ENCODE data around the gene SLC37A2. TPM values are rescaled to one million over a fixed set of nuclear protein-coding genes. Genes with fewer than 3 reads are reported as not detected.

SLC37A2 gene
- polyA plus RNA-seq, 1 of the 3 experiments (the other 2 are of a cell fraction), result 0.44 TPM

DNA sequence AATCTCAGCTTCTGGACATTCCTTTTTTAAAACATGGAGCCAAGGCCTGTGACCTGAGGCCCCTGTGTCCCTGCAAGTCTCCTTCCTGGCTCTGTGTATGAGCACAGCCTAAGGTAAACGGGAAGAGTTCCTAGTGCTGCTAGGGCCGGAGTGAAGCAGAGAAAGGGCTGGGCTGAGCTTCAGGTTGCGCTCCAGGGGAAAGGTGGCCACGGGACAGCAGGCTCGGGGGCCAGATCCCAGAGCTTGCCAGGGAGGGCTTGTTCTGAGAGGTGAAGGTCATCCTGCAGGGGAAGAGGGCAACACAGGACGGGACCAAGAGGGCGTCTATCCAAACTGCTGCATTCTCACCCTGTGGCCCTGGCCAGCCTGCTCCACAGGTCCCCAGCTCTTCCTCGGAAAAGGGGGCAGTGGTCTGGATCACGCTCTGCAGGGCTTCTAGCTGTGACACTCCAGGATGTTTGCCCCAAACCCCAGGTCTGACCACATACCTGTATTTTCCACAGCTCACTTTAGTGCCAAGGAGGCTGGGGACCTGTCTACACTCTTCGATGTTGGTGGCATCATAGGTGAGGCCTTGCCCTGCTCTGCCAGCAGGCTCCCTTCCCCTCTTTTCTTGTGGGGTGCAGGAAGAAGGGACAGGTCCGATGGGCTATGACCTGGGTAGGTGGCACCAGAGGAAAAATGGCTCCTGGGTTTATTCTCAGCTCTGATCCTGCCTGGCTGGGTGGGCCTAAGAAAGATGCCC lies 20.4 kb downstream of the SLC37A2 start:
- Histone ChIP-seq H3K79me2 (ENCODE audit: insufficient read depth) (no peaks in the 10 kb centered on the region), H3K4me3 (ENCODE audit: low read depth in 2 of 2, low read length in 1 of 2) (no peak overlapping the region), H3K9me3 (no peaks in the 10 kb centered on the region), H3K9me2 (no peaks in the 10 kb centered on the region), H2AFZ (ENCODE audit: low read depth) (no peak overlapping the region), H3F3A (replicated peaks; ENCODE audit: insufficient read depth) (no peaks in the 10 kb centered on the region), H3K27me3 (ENCODE audit: insufficient read depth) (no peaks in the 10 kb centered on the region), H3K9ac (no peak overlapping the region), H3K27ac (ENCODE audit: low read depth in 2 of 2, low read length in 1 of 2) (no peak overlapping the region), H3K4me2 (no peak overlapping the region), H3K36me3 (replicated peaks in 1 of 2; ENCODE audit: control insufficient read depth in 1 of 2, insufficient read depth in 2 of 2, low read length in 1 of 2) (no peaks in the 10 kb centered on the region), H3K4me1 (ENCODE audit: control insufficient read depth in 1 of 2, insufficient read depth in 2 of 2, low read depth in 1 of 2, low read length in 1 of 2) (no peaks in the 10 kb centered on the region), H4K20me1 (ENCODE audit: insufficient read depth) (no peaks in the 10 kb centered on the region)
- WGBS (ENCODE audit: low lambda C conversion rate), result 81% methylated on average over 10 of the region's 11 CpGs
- no peak for TF ChIP-seq CHD2 (IDR thresholded peaks at IDR 0.05; ENCODE audit: low read length, partially characterized antibody)
- no peak for TF ChIP-seq MEF2A (IDR thresholded peaks at IDR 0.05; ENCODE audit: borderline replicate concordance, low read depth)
- no peak for TF ChIP-seq RFX5 (IDR thresholded peaks at IDR 0.05; ENCODE audit: low read length)
- TF ChIP-seq TEAD4 (IDR thresholded peaks at IDR 0.05; ENCODE audit: borderline replicate concordance, insufficient read depth), result no peak
- no peak for TF ChIP-seq EZH2phosphoT487 (IDR thresholded peaks at IDR 0.05; ENCODE audit: borderline replicate concordance, low read depth)
- no peak for TF ChIP-seq SIN3A (IDR thresholded peaks at IDR 0.05; ENCODE audit: borderline replicate concordance, low read depth, low read length)
- no peak for TF ChIP-seq MAX (IDR thresholded peaks at IDR 0.05; ENCODE audit: low read depth)
- TF ChIP-seq RAD21 (IDR thresholded peaks at IDR 0.05; ENCODE audit: low read length), result no peak
- no peak for TF ChIP-seq EP300 (IDR thresholded peaks at IDR 0.05; ENCODE audit: borderline replicate concordance in 1 of 2, low read depth in 1 of 2, low read length in 1 of 2)
- TF ChIP-seq, protein P1, sequence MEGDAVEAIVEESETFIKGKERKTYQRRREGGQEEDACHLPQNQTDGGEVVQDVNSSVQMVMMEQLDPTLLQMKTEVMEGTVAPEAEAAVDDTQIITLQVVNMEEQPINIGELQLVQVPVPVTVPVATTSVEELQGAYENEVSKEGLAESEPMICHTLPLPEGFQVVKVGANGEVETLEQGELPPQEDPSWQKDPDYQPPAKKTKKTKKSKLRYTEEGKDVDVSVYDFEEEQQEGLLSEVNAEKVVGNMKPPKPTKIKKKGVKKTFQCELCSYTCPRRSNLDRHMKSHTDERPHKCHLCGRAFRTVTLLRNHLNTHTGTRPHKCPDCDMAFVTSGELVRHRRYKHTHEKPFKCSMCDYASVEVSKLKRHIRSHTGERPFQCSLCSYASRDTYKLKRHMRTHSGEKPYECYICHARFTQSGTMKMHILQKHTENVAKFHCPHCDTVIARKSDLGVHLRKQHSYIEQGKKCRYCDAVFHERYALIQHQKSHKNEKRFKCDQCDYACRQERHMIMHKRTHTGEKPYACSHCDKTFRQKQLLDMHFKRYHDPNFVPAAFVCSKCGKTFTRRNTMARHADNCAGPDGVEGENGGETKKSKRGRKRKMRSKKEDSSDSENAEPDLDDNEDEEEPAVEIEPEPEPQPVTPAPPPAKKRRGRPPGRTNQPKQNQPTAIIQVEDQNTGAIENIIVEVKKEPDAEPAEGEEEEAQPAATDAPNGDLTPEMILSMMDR (IDR thresholded peaks at IDR 0.05), result no peak
- TF ChIP-seq POLR2AphosphoS5 (IDR thresholded peaks at IDR 0.05; ENCODE audit: low read depth, low read length), result no peak
- TF ChIP-seq RCOR1 (IDR thresholded peaks at IDR 0.05; ENCODE audit: low read length), result no peak
- no peak for TF ChIP-seq FOXM1 (IDR thresholded peaks at IDR 0.05; ENCODE audit: low read depth)
- no peak for TF ChIP-seq TAF1 (IDR thresholded peaks at IDR 0.05; ENCODE audit: borderline replicate concordance, low read depth, low read length)
- no peak for TF ChIP-seq YY1 (IDR thresholded peaks at IDR 0.05; ENCODE audit: low read depth)
- no peak for TF ChIP-seq GATA2 (CRISPR knock-in tag; IDR thresholded peaks at IDR 0.05)
- ChIA-PET CTCF (interaction anchor here (0.6 to 2.4 kb wide), 6 partner anchors 8 to 321 kb away, joined by 3 to 12 read pairs (median 6); no protein-coding TSS in a partner anchor), POLR2A (no interaction called here)
- no peak for DNase-seq

DNA sequence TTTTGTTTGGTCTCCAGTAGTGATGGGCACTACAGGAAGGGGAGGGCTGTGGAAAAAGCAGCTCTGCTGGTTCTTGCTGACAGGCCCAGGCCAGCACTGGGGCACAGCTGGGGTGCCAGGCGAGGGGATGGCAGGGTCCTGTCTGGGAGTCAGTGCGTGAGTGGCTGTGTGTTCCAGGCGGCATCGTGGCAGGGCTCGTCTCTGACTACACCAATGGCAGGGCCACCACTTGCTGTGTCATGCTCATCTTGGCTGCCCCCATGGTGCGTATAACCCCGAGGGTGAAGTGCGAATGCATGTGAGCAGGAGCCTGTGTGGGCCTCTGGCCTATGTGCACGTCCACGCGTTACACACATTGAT lies 20.9 kb downstream of the SLC37A2 start:
- POLR2A ChIA-PET, result no interaction called here
- CTCF ChIA-PET, result interaction anchor here (0.6 to 2.4 kb wide), 4 partner anchors 57 to 320 kb away, joined by 3 to 12 read pairs (median 7); no protein-coding TSS in a partner anchor
- DNase-seq, result peak; percentile 11
- Histone ChIP-seq H3K79me2 (ENCODE audit: insufficient read depth) (no peaks in the 10 kb centered on the region), H4K20me1 (ENCODE audit: insufficient read depth) (no peaks in the 10 kb centered on the region), H3K9me2 (no peaks in the 10 kb centered on the region), H3K4me2 (no peak overlapping the region), H3K4me3 (ENCODE audit: low read depth in 2 of 2, low read length in 1 of 2) (no peak overlapping the region), H3F3A (replicated peaks; ENCODE audit: insufficient read depth) (no peaks in the 10 kb centered on the region), H3K4me1 (ENCODE audit: control insufficient read depth in 1 of 2, insufficient read depth in 2 of 2, low read depth in 1 of 2, low read length in 1 of 2) (no peaks in the 10 kb centered on the region), H3K9ac (no peak overlapping the region), H3K9me3 (no peaks in the 10 kb centered on the region), H3K27me3 (ENCODE audit: insufficient read depth) (no peaks in the 10 kb centered on the region), H3K36me3 (replicated peaks in 1 of 2; ENCODE audit: control insufficient read depth in 1 of 2, insufficient read depth in 2 of 2, low read length in 1 of 2) (no peaks in the 10 kb centered on the region), H3K27ac (ENCODE audit: low read depth in 2 of 2, low read length in 1 of 2) (no peak overlapping the region), H2AFZ (ENCODE audit: low read depth) (no peak overlapping the region)
- WGBS (ENCODE audit: low lambda C conversion rate), result 93% methylated on average over 10 of the region's 11 CpGs
- TF ChIP-seq POLR2AphosphoS5 (IDR thresholded peaks at IDR 0.05; ENCODE audit: low read depth, low read length) (no peak), RAD21 (IDR thresholded peaks at IDR 0.05; ENCODE audit: low read length) (no peak), RCOR1 (IDR thresholded peaks at IDR 0.05; ENCODE audit: low read length) (no peak), NFIC (IDR thresholded peaks at IDR 0.05; ENCODE audit: borderline replicate concordance) (no peak), GABPA (IDR thresholded peaks at IDR 0.05; ENCODE audit: low read depth) (no peak), FOXJ3 (CRISPR knock-in tag; IDR thresholded peaks at IDR 0.05) (no peak)
- TF ChIP-seq, protein P1 (IDR thresholded peaks at IDR 0.05), result no peak
- TF ChIP-seq, protein P2, sequence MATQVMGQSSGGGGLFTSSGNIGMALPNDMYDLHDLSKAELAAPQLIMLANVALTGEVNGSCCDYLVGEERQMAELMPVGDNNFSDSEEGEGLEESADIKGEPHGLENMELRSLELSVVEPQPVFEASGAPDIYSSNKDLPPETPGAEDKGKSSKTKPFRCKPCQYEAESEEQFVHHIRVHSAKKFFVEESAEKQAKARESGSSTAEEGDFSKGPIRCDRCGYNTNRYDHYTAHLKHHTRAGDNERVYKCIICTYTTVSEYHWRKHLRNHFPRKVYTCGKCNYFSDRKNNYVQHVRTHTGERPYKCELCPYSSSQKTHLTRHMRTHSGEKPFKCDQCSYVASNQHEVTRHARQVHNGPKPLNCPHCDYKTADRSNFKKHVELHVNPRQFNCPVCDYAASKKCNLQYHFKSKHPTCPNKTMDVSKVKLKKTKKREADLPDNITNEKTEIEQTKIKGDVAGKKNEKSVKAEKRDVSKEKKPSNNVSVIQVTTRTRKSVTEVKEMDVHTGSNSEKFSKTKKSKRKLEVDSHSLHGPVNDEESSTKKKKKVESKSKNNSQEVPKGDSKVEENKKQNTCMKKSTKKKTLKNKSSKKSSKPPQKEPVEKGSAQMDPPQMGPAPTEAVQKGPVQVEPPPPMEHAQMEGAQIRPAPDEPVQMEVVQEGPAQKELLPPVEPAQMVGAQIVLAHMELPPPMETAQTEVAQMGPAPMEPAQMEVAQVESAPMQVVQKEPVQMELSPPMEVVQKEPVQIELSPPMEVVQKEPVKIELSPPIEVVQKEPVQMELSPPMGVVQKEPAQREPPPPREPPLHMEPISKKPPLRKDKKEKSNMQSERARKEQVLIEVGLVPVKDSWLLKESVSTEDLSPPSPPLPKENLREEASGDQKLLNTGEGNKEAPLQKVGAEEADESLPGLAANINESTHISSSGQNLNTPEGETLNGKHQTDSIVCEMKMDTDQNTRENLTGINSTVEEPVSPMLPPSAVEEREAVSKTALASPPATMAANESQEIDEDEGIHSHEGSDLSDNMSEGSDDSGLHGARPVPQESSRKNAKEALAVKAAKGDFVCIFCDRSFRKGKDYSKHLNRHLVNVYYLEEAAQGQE (IDR thresholded peaks at IDR 0.05; ENCODE audit: low read depth, low read length), result no peak

Data from SK-N-SH (cell line).